Jurkat, Clone E6-1 (cell line): ENCODE measurements around the gene KDM6A.
"Not testable (repeated sequence)": the region's sequence is repeated elsewhere in the genome, so short reads cannot be mapped to it uniquely, and the experiment has no call there.

ENCODE experiments used
- DNase-seq: peaks from one replicate; pipeline ENCODE4 v3.0.0-alpha.2; 2011; ENCODE audit warnings: low read depth, low spot score
- H3K4me3 ChIP-seq: 2 replicates; pipeline ENCODE4 v1.5.1; 2011; ENCODE audit warnings: mild to moderate bottlenecking, low read length, control low read depth, moderate library complexity

The KDM6A gene

GRCh38 chrX:44913656-44914531, 40.9 kb downstream of the KDM6A start:
- DNase-seq: no peak
- H3K4me3 ChIP-seq: no peak overlapping the region

GRCh38 chrX:44914532-44915198, 41.7 kb downstream of the KDM6A start:
- no peak overlapping the region for H3K4me3 ChIP-seq
- no peak for DNase-seq

- no peak for DNase-seq
- no peak overlapping the region for H3K4me3 ChIP-seq
These were observed 42.4 kb downstream of the KDM6A start for GRCh38 chrX:44915361-44915868.

GRCh38 chrX:44918722-44919121, 45.7 kb downstream of the KDM6A start:
- no peak for DNase-seq
- H3K4me3 ChIP-seq: no peak overlapping the region

- no peak for DNase-seq
- H3K4me3 ChIP-seq: no peak overlapping the region
These were observed 50.0 kb downstream of the KDM6A start for GRCh38 chrX:44922980-44923379.

- no peak for DNase-seq
- no peak overlapping the region for H3K4me3 ChIP-seq
These were observed 54.4 kb downstream of the KDM6A start for GRCh38 chrX:44927398-44927797.

GRCh38 chrX:44931441-44931973, 58.5 kb downstream of the KDM6A start:
- no peak overlapping the region for H3K4me3 ChIP-seq
- no peak for DNase-seq

GRCh38 chrX:44935172-44935571, 62.2 kb downstream of the KDM6A start:
- no peak for DNase-seq
- H3K4me3 ChIP-seq: no peak overlapping the region

GRCh38 chrX:44935640-44936039, 62.7 kb downstream of the KDM6A start:
- DNase-seq: no peak

GRCh38 chrX:44937606-44938005, 64.6 kb downstream of the KDM6A start:
- DNase-seq: no peak
- H3K4me3 ChIP-seq: no peak overlapping the region

More at GRCh38 chrX:44935640-44936039, 62.7 kb downstream of the KDM6A start:
- H3K4me3 ChIP-seq: no peak overlapping the region

GRCh38 chrX:44938111-44938510, 65.1 kb downstream of the KDM6A start:
- DNase-seq: no peak
- H3K4me3 ChIP-seq: no peak overlapping the region

GRCh38 chrX:44940541-44940940, 67.6 kb downstream of the KDM6A start:
- DNase-seq, H3K4me3 ChIP-seq: not testable (repeated sequence)

GRCh38 chrX:44943007-44943406, 70.0 kb downstream of the KDM6A start:
- no peak for DNase-seq
- no peak overlapping the region for H3K4me3 ChIP-seq

GRCh38 chrX:44944894-44945293, 71.9 kb downstream of the KDM6A start:
- no peak for DNase-seq
- no peak overlapping the region for H3K4me3 ChIP-seq

- H3K4me3 ChIP-seq: no peak overlapping the region
- no peak for DNase-seq
These were observed 72.7 kb downstream of the KDM6A start for GRCh38 chrX:44945736-44946135.

GRCh38 chrX:44946771-44947170, 73.8 kb downstream of the KDM6A start:
- no peak overlapping the region for H3K4me3 ChIP-seq
- DNase-seq: no peak

- DNase-seq: no peak
- H3K4me3 ChIP-seq: no peak overlapping the region
These were observed 75.0 kb downstream of the KDM6A start for GRCh38 chrX:44947995-44948394.

- H3K4me3 ChIP-seq: no peak overlapping the region
- DNase-seq: no peak
These were observed 75.4 kb downstream of the KDM6A start for GRCh38 chrX:44948406-44948805.

GRCh38 chrX:44949125-44949524, 76.1 kb downstream of the KDM6A start:
- DNase-seq: no peak
- no peak overlapping the region for H3K4me3 ChIP-seq
